ENCODE data around the gene DBH.

The DBH gene

DNA sequence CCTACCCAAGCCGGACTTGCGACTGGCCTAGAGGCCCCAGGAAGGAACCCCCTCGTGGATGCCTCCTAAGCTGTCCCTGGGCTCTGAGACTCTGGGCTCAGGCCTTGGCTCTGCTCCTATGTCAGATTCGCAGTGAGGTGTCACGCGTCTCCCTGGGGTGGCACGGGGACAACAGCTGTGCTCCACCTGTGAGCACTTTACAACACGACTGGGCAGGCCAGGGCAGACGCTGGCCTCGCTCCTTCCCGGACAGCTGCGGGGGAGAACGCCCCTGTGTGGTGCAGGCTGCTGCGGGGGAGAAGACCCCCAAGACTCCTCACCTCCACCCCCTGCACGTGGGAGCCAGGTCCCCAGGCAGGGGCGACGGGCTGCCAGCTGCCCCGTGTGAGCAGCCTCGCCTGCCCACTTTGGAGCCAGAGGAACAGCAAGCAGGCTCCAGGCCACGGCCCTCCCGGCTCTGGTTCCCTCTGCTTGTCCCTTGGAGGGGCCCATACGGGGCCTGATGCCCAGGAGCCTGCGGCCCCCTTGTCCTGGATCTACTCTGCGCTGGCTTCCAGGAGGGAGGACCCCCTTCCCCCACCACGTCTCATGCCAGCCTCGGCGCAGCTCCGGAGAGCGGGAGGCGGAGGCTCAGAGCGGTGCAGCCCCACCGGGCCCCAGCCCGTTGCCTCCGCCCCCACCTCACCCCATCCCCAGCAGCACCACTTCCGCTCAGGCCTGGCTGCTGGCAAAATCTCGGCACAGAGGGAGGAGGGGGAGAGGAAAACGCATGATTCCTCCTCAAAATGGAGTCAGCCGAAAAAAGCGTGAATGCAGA lies 66.0 kb downstream of the DBH start:
- DNase-seq (ENCODE audit: low spot score): no peak

- DNase-seq (ENCODE audit: low spot score): no peak
Observed at GRCh38 chr9:133702798-133703590, 66.8 kb downstream of the DBH start.

DNA sequence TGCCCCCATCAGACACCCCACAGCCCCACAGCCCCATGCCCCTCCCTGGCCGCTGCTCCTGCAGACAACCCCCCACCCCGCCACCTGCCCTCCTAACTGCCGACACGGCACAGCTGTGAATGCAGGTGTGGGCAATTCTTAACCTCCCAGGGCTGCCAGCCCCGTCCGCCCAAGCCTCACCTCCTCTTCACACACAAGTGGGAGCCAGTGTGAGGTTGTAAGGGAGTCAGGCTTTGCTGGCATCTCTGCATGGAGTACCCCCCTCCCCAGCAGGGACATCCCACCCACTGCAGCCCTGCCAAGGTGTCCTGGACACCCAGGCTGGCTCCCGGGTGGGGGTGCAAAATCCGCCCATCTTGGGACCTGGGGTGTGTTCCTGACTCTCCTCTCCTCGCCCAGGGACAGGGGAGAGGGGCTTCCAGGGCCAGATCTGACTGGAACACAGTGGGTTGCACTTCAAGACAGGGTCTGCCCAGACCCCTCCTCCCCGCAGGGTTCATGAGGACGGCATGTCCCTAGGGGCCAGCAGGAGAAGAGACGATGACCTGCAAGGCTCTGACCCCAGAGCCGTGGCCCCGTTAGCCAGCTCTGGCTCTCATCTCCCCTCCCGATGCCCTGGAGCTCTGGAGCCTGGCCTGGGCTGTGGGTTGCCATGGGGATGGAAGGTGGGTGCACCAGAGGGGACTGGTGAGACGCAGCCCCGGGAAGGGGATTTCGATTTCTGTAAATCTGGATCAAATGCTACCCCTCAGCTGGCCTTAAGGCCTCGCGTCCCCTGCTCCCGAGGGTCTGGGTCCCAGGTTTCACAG lies 67.6 kb downstream of the DBH start:
- no peak for DNase-seq (ENCODE audit: low spot score)

- DNase-seq (ENCODE audit: low spot score): no peak
Observed at GRCh38 chr9:133704711-133705181, 68.6 kb downstream of the DBH start.

GRCh38 chr9:133705576-133705975 lies 69.4 kb downstream of the DBH start:
- no peak for DNase-seq (ENCODE audit: low spot score)

DNA sequence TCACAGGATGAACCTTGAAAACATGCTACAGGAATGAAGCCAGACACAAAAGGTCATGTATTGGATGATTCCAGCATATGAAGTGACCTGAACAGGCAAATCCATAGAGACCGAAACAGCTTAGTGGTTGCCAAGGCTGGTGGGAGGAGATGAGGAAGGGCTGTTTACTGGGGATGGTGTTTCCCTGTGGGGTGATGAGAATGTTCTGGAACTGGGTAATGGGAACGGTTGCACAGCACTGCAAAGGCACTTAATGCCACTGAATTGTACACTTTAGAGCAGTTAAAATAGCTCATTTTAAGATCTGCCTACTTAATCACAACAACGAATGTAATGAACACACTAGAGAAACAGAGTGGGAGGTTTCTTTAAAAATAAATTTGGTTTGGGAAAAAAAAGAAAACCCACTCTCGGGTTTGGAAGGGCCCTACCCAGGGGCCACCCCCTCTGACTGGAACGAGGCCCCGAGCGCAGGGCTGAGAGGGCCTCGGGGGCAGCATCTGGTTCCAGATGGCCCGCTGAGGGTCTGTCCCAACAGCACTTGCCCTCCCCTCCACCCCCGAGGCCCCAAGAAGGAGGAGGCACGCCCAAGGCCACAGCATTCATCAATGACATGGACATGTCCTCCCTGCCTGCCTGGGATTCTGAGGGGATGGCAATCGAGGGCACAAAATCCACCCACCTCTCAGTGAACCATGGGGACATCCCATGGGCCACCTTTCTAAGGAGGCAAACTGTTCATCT lies 70.3 kb downstream of the DBH start:
- no peak for DNase-seq (ENCODE audit: low spot score)

DNA sequence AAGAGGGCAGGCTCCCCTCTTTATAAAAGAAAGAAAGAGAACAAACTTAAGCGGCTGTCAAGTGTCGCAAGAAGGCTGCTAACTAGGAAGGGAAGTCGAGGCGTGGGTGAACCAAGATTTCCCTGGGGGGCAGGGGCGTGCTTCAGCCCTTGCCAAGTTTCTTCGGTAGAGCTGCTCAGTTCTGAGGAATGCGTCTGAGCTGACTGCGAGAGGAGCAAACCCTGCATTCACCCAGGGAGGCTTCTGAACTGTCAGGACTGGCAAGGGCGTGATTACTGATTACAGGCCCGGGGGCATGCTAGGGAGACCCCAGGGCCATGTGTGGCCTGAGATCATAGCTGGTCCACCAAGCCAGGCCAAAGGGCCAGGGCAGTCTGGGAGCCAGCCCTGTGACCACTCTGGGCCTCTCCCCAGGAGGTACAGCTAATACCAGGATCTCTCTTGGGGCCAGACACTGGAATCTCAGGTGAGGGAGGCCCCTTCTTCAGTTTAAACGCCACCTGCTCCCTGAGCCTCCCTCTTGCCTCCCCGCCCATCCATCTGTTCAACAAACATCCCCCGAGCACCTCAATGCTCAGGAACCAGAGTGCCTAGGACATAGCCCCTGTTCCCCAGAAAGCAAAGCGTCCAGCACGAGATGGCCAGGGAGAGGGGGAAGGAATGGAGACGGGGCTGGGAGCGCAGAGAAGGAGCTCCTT lies 71.1 kb downstream of the DBH start:
- no peak for DNase-seq (ENCODE audit: low spot score)

DNA sequence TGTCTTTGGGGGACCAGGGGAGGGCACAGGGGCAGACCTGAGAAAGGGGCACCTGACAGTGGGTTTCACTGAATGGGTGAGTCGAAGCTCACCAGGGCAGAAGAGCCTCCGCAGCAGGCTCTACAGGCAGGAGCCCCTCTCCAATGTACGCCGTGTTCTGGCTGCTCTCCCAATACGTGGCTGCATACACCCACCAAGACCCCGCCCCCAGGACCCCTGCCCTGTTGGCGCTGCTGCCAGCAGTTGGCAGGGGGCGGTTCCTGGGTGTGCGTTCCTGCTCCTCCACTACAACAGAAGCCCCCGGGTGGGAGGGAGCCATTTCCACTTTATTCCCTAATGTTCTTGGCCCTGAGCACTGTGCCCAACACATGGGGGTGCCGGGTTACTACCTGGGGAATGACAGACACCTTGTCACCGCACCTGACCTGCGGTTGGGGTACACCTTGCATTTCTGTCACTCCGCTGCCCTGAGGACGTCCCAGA lies 71.6 kb downstream of the DBH start:
- no peak for DNase-seq (ENCODE audit: low spot score)

GRCh38 chr9:133708246-133709014 lies 72.3 kb downstream of the DBH start:
- no peak for DNase-seq (ENCODE audit: low spot score)

Data from RKO (cell line).